Loucy (cell line): ENCODE measurements around the gene DCAF10.

Experiments
- CTCF ChIP-seq: fragments of 200-600 bp; sonication (generic); conservative IDR thresholded peaks from 2 replicates; pipeline ENCODE4 v1.5.1; 2014; ENCODE audit warnings: mild to moderate bottlenecking, antibody characterized with exemption, low read length
- EZH2phosphoT487 ChIP-seq: fragments of 200-600 bp; IDR thresholded peaks from 2 replicates; pipeline ENCODE4 v1.6.1; 2018; ENCODE audit warnings: antibody characterized with exemption, mild to moderate bottlenecking, moderate library complexity, borderline replicate concordance

- TF ChIP-seq CTCF (no peak), EZH2phosphoT487 (no peak)
These were observed 98.4 kb downstream of the DCAF10 start for GRCh38 chr9:37899041-37899440.
